H1 (cell line): ENCODE results near the gene GAST. TPM values are rescaled to one million over a fixed set of nuclear protein-coding genes. Genes with fewer than 3 reads are reported as not detected.

ENCODE experiments used
- CTCF ChIA-PET: fragments of 300-600 bp; sonication (Branson Sonifier 250); formaldehyde crosslinking; loops from one replicate; lab custom pipeline; 2021; ENCODE audit not compliant: partially characterized antibody; lab: Charles Lee
- POLR2A ChIA-PET: fragments of 300-600 bp; sonication (Branson Sonifier 250); formaldehyde crosslinking; loops from one replicate; lab custom pipeline; 2021; ENCODE audit warnings: inconsistent platforms; ENCODE audit not compliant: partially characterized antibody; lab: Charles Lee
- DNase-seq, 2 experiments: peaks; one replicate each; pipeline versions ENCODE4 v3.0.0 to v3.0.0-alpha.2; 2010 to 2022; ENCODE audit warnings: low spot score in 2 of 2, low read depth in 1 of 2, mixed read lengths in 1 of 2
- FAIRE-seq: peaks from 2 replicates; lab custom pipeline; 2011; peaks lifted over from hg19 to GRCh38; lab: Jason Lieb, UNC
- H2AFZ ChIP-seq: 2 replicates; pipeline ENCODE4 v1.8.1; 2012; ENCODE audit warnings: low read length, inconsistent platforms
- H2AK5ac ChIP-seq: 2 replicates; pipeline ENCODE4 v1.6.1; 2013; ENCODE audit warnings: low read depth, low read length
- H2BK120ac ChIP-seq: replicated peaks from 2 replicates; pipeline ENCODE3; 2013; ENCODE audit warnings: low read depth, low read length, inconsistent platforms
- H2BK12ac ChIP-seq: 2 replicates; pipeline ENCODE4 v1.6.1; 2013; ENCODE audit warnings: low read depth, low read length
- H2BK15ac ChIP-seq: 2 replicates; pipeline ENCODE4 v1.6.1; 2013; ENCODE audit warnings: low read length
- H2BK20ac ChIP-seq: 2 replicates; pipeline ENCODE4 v1.6.1; 2013; ENCODE audit warnings: low read length
- H2BK5ac ChIP-seq: 2 replicates; pipeline ENCODE4 v1.6.1; 2013; ENCODE audit warnings: low read depth, low read length
- H3K14ac ChIP-seq: 2 replicates; pipeline ENCODE4 v1.6.1; 2013; ENCODE audit warnings: inconsistent platforms; ENCODE audit not compliant: insufficient read length
- H3K18ac ChIP-seq: 2 replicates; pipeline ENCODE4 v1.6.1; 2013; ENCODE audit warnings: low read length; ENCODE audit errors: extremely low read depth
- H3K23ac ChIP-seq: 2 replicates; pipeline ENCODE4 v1.6.1; 2013; ENCODE audit warnings: inconsistent platforms; ENCODE audit not compliant: insufficient read length
- H3K23me2 ChIP-seq: 2 replicates; pipeline ENCODE4 v1.6.1; 2013; ENCODE audit warnings: low read depth, low read length
- H3K27ac ChIP-seq: 2 replicates; pipeline ENCODE4 v1.6.1; 2011; ENCODE audit warnings: low read depth, low read length, inconsistent platforms
- H3K27me3 ChIP-seq, 4 experiments: replicated peaks in 1 of 4; 1 replicate in 1 of 4; 2 replicates in 3 of 4; pipeline versions ENCODE4 v1.6.1 to v1.8.1; 2011 to 2013; ENCODE audit warnings: low read length in 3 of 4, mild to moderate bottlenecking in 3 of 4, inconsistent platforms in 2 of 4, mixed read lengths in 2 of 4, moderate library complexity in 1 of 4; ENCODE audit not compliant: control insufficient read depth in 3 of 4, insufficient read depth in 3 of 4; ENCODE audit errors: extremely low read depth in 1 of 4
- H3K36me3 ChIP-seq, 4 experiments: 2 replicates each; pipeline versions ENCODE4 v1.6.1 to v1.8.1; 2011 to 2013; ENCODE audit warnings: mild to moderate bottlenecking in 4 of 4, low read length in 3 of 4, moderate library complexity in 2 of 4, control low read depth in 1 of 4, inconsistent platforms in 1 of 4; ENCODE audit not compliant: insufficient read depth in 4 of 4, control insufficient read depth in 2 of 4
- H3K4ac ChIP-seq: replicated peaks from 2 replicates; pipeline ENCODE3; 2013; ENCODE audit warnings: low read length, low read depth, mixed read lengths, inconsistent platforms; ENCODE audit not compliant: insufficient read length
- H3K4me1 ChIP-seq, 4 experiments: replicated peaks in 1 of 4; 1 replicate in 1 of 4; 2 replicates in 3 of 4; pipeline versions ENCODE4 v1.6.1 to v1.8.1; 2011 to 2013; ENCODE audit warnings: low read length in 3 of 4, inconsistent platforms in 2 of 4, mixed read lengths in 1 of 4; ENCODE audit not compliant: insufficient read depth in 4 of 4, control insufficient read depth in 3 of 4
- H3K4me2 ChIP-seq, 2 experiments: 2 replicates each; pipeline versions ENCODE4 v1.6.1 to v1.8.1; 2011 to 2013; ENCODE audit warnings: low read depth in 2 of 2, low read length in 2 of 2, control low read depth in 1 of 2, inconsistent platforms in 1 of 2, mild to moderate bottlenecking in 1 of 2; ENCODE audit not compliant: insufficient read depth in 1 of 2
- H3K4me3 ChIP-seq, 4 experiments: fragments of 200-600, 300-600 bp in 1 of 4; sonication (generic), shearing (Covaris generic), sonication (Bioruptor Twin) in 1 of 4; 2 replicates each; pipeline versions ENCODE4 v1.5.1 to v1.8.1; 2011 to 2016; ENCODE audit warnings: low read length in 4 of 4, low read depth in 3 of 4, control low read depth in 2 of 4, inconsistent platforms in 2 of 4, mild to moderate bottlenecking in 2 of 4, mixed read lengths in 1 of 4, moderate library complexity in 1 of 4; ENCODE audit not compliant: insufficient read depth in 2 of 4; ENCODE audit errors: extremely low read depth in 1 of 4
- H3K56ac ChIP-seq: replicated peaks from 2 replicates; pipeline ENCODE3; 2013; ENCODE audit warnings: low read depth, mild to moderate bottlenecking, mixed read lengths, low read length, inconsistent platforms; ENCODE audit not compliant: insufficient read length
- H3K79me1 ChIP-seq: 2 replicates; pipeline ENCODE4 v1.6.1; 2013; ENCODE audit warnings: low read depth, low read length, control low read depth
- H3K79me2 ChIP-seq, 2 experiments: 2 replicates each; pipeline versions ENCODE4 v1.6.1 to v1.8.1; 2012 to 2013; ENCODE audit warnings: low read length in 2 of 2, mild to moderate bottlenecking in 2 of 2, inconsistent platforms in 1 of 2; ENCODE audit not compliant: insufficient read depth in 2 of 2, control insufficient read depth in 1 of 2
- H3K9ac ChIP-seq, 4 experiments: replicated peaks in 1 of 4; 1 replicate in 1 of 4; 2 replicates in 3 of 4; pipeline versions ENCODE4 v1.6.1 to v1.8.1; 2011 to 2013; ENCODE audit warnings: low read depth in 3 of 4, low read length in 3 of 4, control low read depth in 2 of 4, mild to moderate bottlenecking in 2 of 4, moderate library complexity in 2 of 4, inconsistent platforms in 1 of 4; ENCODE audit errors: extremely low read depth in 1 of 4
- H3K9me3 ChIP-seq, 2 experiments: 2 replicates each; pipeline versions ENCODE4 v1.6.1 to v1.8.1; 2012 to 2013; ENCODE audit warnings: mild to moderate bottlenecking in 2 of 2, moderate library complexity in 2 of 2, control low read depth in 1 of 2, inconsistent platforms in 1 of 2, low read depth in 1 of 2, low read length in 1 of 2, mixed read lengths in 1 of 2; ENCODE audit not compliant: insufficient read depth in 2 of 2
- H4K20me1 ChIP-seq, 2 experiments: replicated peaks in 1 of 2; 2 replicates each; pipeline versions ENCODE3 to v1.8.1; 2011 to 2013; ENCODE audit warnings: inconsistent platforms in 2 of 2, low read length in 2 of 2, mild to moderate bottlenecking in 1 of 2; ENCODE audit not compliant: insufficient read depth in 2 of 2, control insufficient read depth in 1 of 2
- H4K5ac ChIP-seq: 2 replicates; pipeline ENCODE4 v1.6.1; 2013; ENCODE audit warnings: low read length, low read depth, mixed read lengths, inconsistent platforms; ENCODE audit not compliant: insufficient read length
- H4K8ac ChIP-seq: 2 replicates; pipeline ENCODE4 v1.8.0; 2013; ENCODE audit warnings: mild to moderate bottlenecking, moderate library complexity, low read length, inconsistent platforms; ENCODE audit not compliant: insufficient read depth; ENCODE audit errors: extremely low read depth
- H4K91ac ChIP-seq: replicated peaks from 2 replicates; pipeline ENCODE3; 2013; ENCODE audit warnings: low read length, mixed read lengths, inconsistent platforms; ENCODE audit not compliant: insufficient read length
- ASH2L ChIP-seq: fragments of 200-600, 300-600 bp; sonication (generic); IDR thresholded peaks from one replicate; pipeline ENCODE4 v1.7.1; 2017; ENCODE audit warnings: low read length
- ATF2 ChIP-seq: IDR thresholded peaks from 2 replicates; pipeline ENCODE4 v1.6.1; 2012; ENCODE audit warnings: low read length, inconsistent platforms
- ATF3 ChIP-seq: IDR thresholded peaks from 2 replicates; pipeline ENCODE4 v1.6.1; 2011; ENCODE audit warnings: low read depth, mild to moderate bottlenecking, low read length; ENCODE audit not compliant: insufficient read depth
- BCL11A ChIP-seq, 2 experiments: IDR thresholded peaks; one replicate each; pipeline ENCODE4 v1.6.1; 2011; ENCODE audit warnings: low read depth in 2 of 2, low read length in 2 of 2, mild to moderate bottlenecking in 2 of 2
- HDAC2 ChIP-seq, 2 experiments: fragments of 300-600 bp in 1 of 2; sonication (generic) in 1 of 2; IDR thresholded peaks; 2 replicates each; pipeline ENCODE4 v1.6.1; 2011 to 2012; ENCODE audit warnings: low read depth in 2 of 2, low read length in 2 of 2, mild to moderate bottlenecking in 2 of 2, moderate library complexity in 2 of 2, borderline replicate concordance in 1 of 2, inconsistent platforms in 1 of 2
- KDM5A ChIP-seq: fragments of 200-600 bp; IDR thresholded peaks from 2 replicates; pipeline ENCODE4 v1.7.1; 2012; ENCODE audit warnings: mild to moderate bottlenecking, low read length, inconsistent platforms, mixed read lengths
- SIRT6 ChIP-seq: IDR thresholded peaks from one replicate; pipeline ENCODE4 v1.7.1; 2012; ENCODE audit warnings: low read length, inconsistent platforms
- SIX5 ChIP-seq: IDR thresholded peaks from 2 replicates; pipeline ENCODE4 v1.6.1; 2011; ENCODE audit warnings: mild to moderate bottlenecking, low read depth, low read length
- WGBS, 2 experiments: shearing (Covaris generic) in 1 of 2; methylation state at CpG; one replicate each; pipeline versions ENCODE4 v1.1.6 to v1.1.7; 2013 to 2015; ENCODE audit warnings: low lambda C conversion rate in 2 of 2, mixed read lengths in 2 of 2, inconsistent platforms in 1 of 2, low coverage in 1 of 2, missing lambda C conversion rate in 1 of 2; ENCODE audit not compliant: insufficient replicate concordance in 2 of 2, insufficient coverage in 1 of 2, insufficient read length in 1 of 2; ENCODE audit errors: extremely low coverage in 1 of 2, missing lambda C conversion rate in 1 of 2; 5-methylcytosine and 5-hydroxymethylcytosine counted together
- polyA plus RNA-seq, 7 experiments: library from polyadenylated mRNA; depleted of rRNA in 3 of 7; stranded (reverse) in 5 of 7; unstranded in 2 of 7; fragments of >200 nt in 5 of 7; fragments of 200-250 nt in 2 of 7; gene quantifications; 1 replicate in 5 of 7; 2 replicates in 1 of 7; 4 replicates in 1 of 7; pipeline versions ENCODE4 v1.2.1 to v1.2.3, GENCODE V29; 2011 to 2013; ENCODE audit warnings: missing spikeins in 2 of 7, mixed read lengths in 2 of 7
- total RNA-seq: library from RNA; stranded (reverse); fragmentation: NEBNext Ultra II Directional; extraction: Animal tissue kit (Norgen Biotek cat#: 25700); gene quantifications from 2 replicates; pipeline ENCODE4 v1.2.1, GENCODE V29; 2021

The GAST gene
- total and polyA plus RNA-seq, 2 of the 8 experiments (the other 6 are each of a cell fraction or from before 2014, with no cell fraction given), result not detected

GRCh38 chr17:41665566-41666236 lies 46.4 kb upstream of the GAST start:
- peak overlapping the region; percentile 87 for H3K4ac ChIP-seq
- peak overlapping the region; percentile 97; the same call in 1 of the 2 replicates for H2BK15ac ChIP-seq
- H3K9ac ChIP-seq, result no peak overlapping the region
- H4K20me1 ChIP-seq, result no peaks in the 10 kb centered on the region
- no peak for FAIRE-seq
- H3K14ac ChIP-seq, result no peak overlapping the region
- H3K27ac ChIP-seq, result no peak overlapping the region
- H3K4me2 ChIP-seq, result peak overlapping the region; percentile 68 to 96
- peak overlapping the region; percentile 66; the same call in 1 of the 2 replicates for H2BK5ac ChIP-seq
- ChIA-PET POLR2A (interaction anchor here (1.1 to 7.6 kb wide), 6 partner anchors 10 to 145 kb away, joined by 3 to 106 read pairs (median 4); partner anchors contain the start of genes EIF1 and KRT19), CTCF (interaction anchor here (0.6 to 12.1 kb wide), 32 partner anchors 10 to 1046 kb away, joined by 3 to 338 read pairs (median 4); partner anchors contain the start of gene KRT19)
- no peak overlapping the region for H2AK5ac ChIP-seq
- H2BK12ac ChIP-seq, result peak overlapping the region; percentile 84; the same call in 1 of the 2 replicates
- H3K56ac ChIP-seq, result no peak overlapping the region
- no peaks in the 10 kb centered on the region for H3K36me3 ChIP-seq
- no peak overlapping the region for H3K23ac ChIP-seq
- no peaks in the 10 kb centered on the region for H3K79me1 ChIP-seq
- H3K27me3 ChIP-seq, result no peaks in the 10 kb centered on the region; a peak in 3 of 7 replicates
- peaks cover 8% of the 10 kb centered on the region for H3K23me2 ChIP-seq
- H3K4me3 ChIP-seq, result peak overlapping the region; percentile 12 to 67 (median 44); a peak in 7 of 8 replicates
- H4K8ac ChIP-seq, result no peak overlapping the region; the same call in 1 of the 2 replicates
- WGBS, 2 experiments, result 17% methylated on average over 34 of the region's 39 CpGs; no CpG with 5 or more reads in 1 of the 2 experiments
- peaks cover 0 to 14% (median 6%) of the 10 kb centered on the region in 4 experiments; a peak in 5 of 7 replicates for H3K4me1 ChIP-seq
- peak in 1 of 2 experiments; percentile 97 for DNase-seq
- peak overlapping the region; percentile 79 for H4K91ac ChIP-seq
- H4K5ac ChIP-seq, result no peak overlapping the region
- H2BK120ac ChIP-seq, result peak overlapping the region; percentile 75
- H3K79me2 ChIP-seq, result no peaks in the 10 kb centered on the region
- 0 out of 2 replicates have a peak overlapping the region, but pooled peaks have one; percentile 48 for H2BK20ac ChIP-seq
- peak overlapping the region; percentile 82 for H2AFZ ChIP-seq
- peak overlapping the region; percentile 75 for H3K18ac ChIP-seq
- no peaks in the 10 kb centered on the region for H3K9me3 ChIP-seq
- TF ChIP-seq SIX5, result no peak
- TF ChIP-seq ASH2L, result peak; percentile 81
- no peak for TF ChIP-seq BCL11A (IDR thresholded peaks at IDR 0.05; ENCODE audit: low read depth in 2 of 2, low read length in 2 of 2)
- peak; percentile 12; the same call in 1 of the 2 replicates for TF ChIP-seq ATF3
- TF ChIP-seq KDM5A, result no peak
- peak in 1 of 2 experiments; percentile 44; a peak in 2 of 4 replicates for TF ChIP-seq HDAC2 (IDR thresholded peaks at IDR 0.05; ENCODE audit: borderline replicate concordance in 1 of 2, low read depth in 2 of 2, low read length in 2 of 2)
- no peak for TF ChIP-seq ATF2
- no peak for TF ChIP-seq SIRT6
